ENCODE measurements around the gene KSR1. TPM values are rescaled to one million over a fixed set of nuclear protein-coding genes. Genes with fewer than 3 reads are reported as not detected.

Gene KSR1
- total and polyA plus RNA-seq, 2 experiments from 2014 or later = 0.98 to 2.5 TPM

DNA sequence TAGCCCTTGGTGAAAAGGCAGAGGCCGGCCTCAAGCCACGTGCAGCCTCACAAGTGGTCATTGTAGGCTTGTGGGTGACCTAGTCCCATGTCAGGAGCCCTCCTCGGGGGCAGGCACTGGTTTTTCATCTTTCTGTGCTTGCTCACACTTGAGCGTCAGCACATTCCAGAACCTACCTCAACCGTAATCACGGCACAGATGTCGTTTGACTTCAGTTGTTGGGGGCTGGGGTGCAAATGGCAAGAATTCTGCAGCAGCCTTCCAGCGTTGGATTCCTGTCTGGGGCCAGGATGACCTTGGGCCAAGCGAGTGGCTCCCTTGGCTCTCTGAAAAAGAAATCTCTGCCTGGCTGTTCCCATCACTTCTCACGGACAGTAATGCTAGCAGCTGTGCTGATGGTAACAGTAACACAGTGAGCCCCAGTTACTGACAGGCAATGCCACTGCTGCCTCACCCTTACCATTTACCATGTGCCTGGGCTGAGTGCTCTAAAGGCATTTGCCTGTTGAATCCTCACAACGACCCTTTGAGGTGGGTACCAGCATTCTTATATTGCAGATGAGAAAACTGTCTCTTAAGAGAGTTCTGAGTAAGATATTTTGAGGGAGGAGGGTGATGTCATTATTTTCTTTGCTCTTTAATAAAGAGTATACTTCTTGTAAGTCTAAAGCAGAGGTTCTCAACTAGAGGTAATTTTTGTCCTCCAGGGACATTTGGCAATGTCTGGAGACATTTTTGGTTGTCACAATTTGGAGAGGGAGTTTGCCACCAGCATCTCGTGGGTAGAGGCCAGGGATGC, 46.5 kb downstream of the KSR1 start:
- Histone ChIP-seq H3K79me2 (ENCODE audit: insufficient read depth) (no peaks in the 10 kb centered on the region), H3K9ac (peak overlapping the region; percentile 25; the same call in 1 of the 2 replicates), H3K27ac (peak overlapping the region; percentile 35), H3K9me2 (ENCODE audit: insufficient read depth) (no peaks in the 10 kb centered on the region), H3K27me3 (replicated peaks; ENCODE audit: insufficient read depth) (no peaks in the 10 kb centered on the region), H3K4me2 (ENCODE audit: unreplicated experiment) (peak overlapping the region; percentile 23), H3K36me3 (ENCODE audit: low read depth) (no peaks in the 10 kb centered on the region), H2AFZ (0 out of 2 replicates have a peak overlapping the region, but pooled peaks have one; percentile 3), H3F3A (ENCODE audit: insufficient read depth) (0 out of 2 replicates have a peak, but pooled peaks cover 6% of the 10 kb centered on the region), H3K9me3 (ENCODE audit: low read depth) (no peaks in the 10 kb centered on the region), H3K4me3 (no peak overlapping the region), H4K20me1 (ENCODE audit: insufficient read depth) (no peaks in the 10 kb centered on the region), H3K4me1 (ENCODE audit: insufficient read depth) (peaks cover 9% of the 10 kb centered on the region)
- 22 to 27% methylated on average over 12 of the region's 12 CpGs for WGBS, 2 experiments (ENCODE audit: low coverage in 1 of 2, low lambda C conversion rate in 2 of 2, missing lambda C conversion rate in 2 of 2)
- in situ Hi-C loops (cut with MboI) = no loop called here
- no peak for TF ChIP-seq EZH2 (IDR thresholded peaks at IDR 0.05; ENCODE audit: insufficient read depth, poor library complexity, severe bottlenecking)
- TF ChIP-seq EZH2phosphoT487 (IDR thresholded peaks at IDR 0.05; ENCODE audit: insufficient read depth, low read depth) = no peak
- peak; percentile 68 for DNase-seq

DNA sequence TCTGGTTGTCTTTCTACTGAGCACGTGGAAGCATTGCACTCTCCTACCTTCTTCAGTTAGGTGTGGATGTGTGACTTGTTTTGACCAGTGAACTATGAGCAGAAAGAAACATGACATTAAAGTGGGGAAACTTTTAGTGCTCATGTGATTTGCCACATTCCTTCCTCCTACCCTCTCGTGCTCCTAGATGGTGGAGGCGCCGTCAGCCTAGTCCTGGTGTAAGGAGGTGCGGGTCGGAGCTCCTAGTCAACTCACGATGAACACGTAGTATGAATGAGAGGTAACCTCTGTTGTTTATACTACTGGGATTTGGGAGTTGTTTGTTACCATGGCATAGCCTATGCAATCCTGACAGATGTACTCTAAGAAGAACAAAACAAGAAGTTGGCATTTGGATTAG, 47.4 kb downstream of the KSR1 start:
- Histone ChIP-seq H3K79me2 (ENCODE audit: insufficient read depth) (no peaks in the 10 kb centered on the region), H3F3A (ENCODE audit: insufficient read depth) (0 out of 2 replicates have a peak, but pooled peaks cover 6% of the 10 kb centered on the region)
- 94 to 98% methylated on average over 8 of the region's 8 CpGs for WGBS, 2 experiments (ENCODE audit: low coverage in 1 of 2, low lambda C conversion rate in 2 of 2, missing lambda C conversion rate in 2 of 2)

GRCh38 chr17:27504188-27504995, 48.1 kb downstream of the KSR1 start:
- Histone ChIP-seq H3K4me1 (ENCODE audit: insufficient read depth) (peaks cover 9% of the 10 kb centered on the region), H2AFZ (no peak overlapping the region), H3K36me3 (ENCODE audit: low read depth) (no peaks in the 10 kb centered on the region), H3K4me2 (ENCODE audit: unreplicated experiment) (no peak overlapping the region), H3K79me2 (ENCODE audit: insufficient read depth) (no peaks in the 10 kb centered on the region), H3K27me3 (replicated peaks; ENCODE audit: insufficient read depth) (no peaks in the 10 kb centered on the region), H3K9me3 (ENCODE audit: low read depth) (no peaks in the 10 kb centered on the region), H3K9me2 (ENCODE audit: insufficient read depth) (no peaks in the 10 kb centered on the region), H3K4me3 (no peak overlapping the region), H3K27ac (no peak overlapping the region), H4K20me1 (ENCODE audit: insufficient read depth) (no peaks in the 10 kb centered on the region), H3K9ac (no peak overlapping the region), H3F3A (ENCODE audit: insufficient read depth) (0 out of 2 replicates have a peak, but pooled peaks cover 6% of the 10 kb centered on the region)
- TF ChIP-seq EZH2phosphoT487 (IDR thresholded peaks at IDR 0.05; ENCODE audit: insufficient read depth, low read depth) (no peak), EZH2 (IDR thresholded peaks at IDR 0.05; ENCODE audit: insufficient read depth, poor library complexity, severe bottlenecking) (no peak)
- WGBS, 2 experiments (ENCODE audit: low coverage in 1 of 2, low lambda C conversion rate in 2 of 2, missing lambda C conversion rate in 2 of 2) = 68 to 79% methylated on average over 15 of the region's 15 CpGs
- DNase-seq = no peak
- in situ Hi-C loops (cut with MboI) = no loop called here

More for the DNA sequence above, 47.4 kb downstream of the KSR1 start:
- no peak for TF ChIP-seq EZH2phosphoT487 (IDR thresholded peaks at IDR 0.05; ENCODE audit: insufficient read depth, low read depth)
- no peak for TF ChIP-seq EZH2 (IDR thresholded peaks at IDR 0.05; ENCODE audit: insufficient read depth, poor library complexity, severe bottlenecking)
- H3K27ac ChIP-seq = no peak overlapping the region
- in situ Hi-C loops (cut with MboI) = no loop called here
- no peak for DNase-seq
- no peaks in the 10 kb centered on the region for H3K36me3 ChIP-seq (ENCODE audit: low read depth)
- H3K4me2 ChIP-seq (ENCODE audit: unreplicated experiment) = no peak overlapping the region
- no peak overlapping the region for H2AFZ ChIP-seq
- no peak overlapping the region for H3K9ac ChIP-seq
- no peaks in the 10 kb centered on the region for H3K27me3 ChIP-seq (replicated peaks; ENCODE audit: insufficient read depth)
- no peaks in the 10 kb centered on the region for H4K20me1 ChIP-seq (ENCODE audit: insufficient read depth)
- no peaks in the 10 kb centered on the region for H3K9me3 ChIP-seq (ENCODE audit: low read depth)
- no peak overlapping the region for H3K4me3 ChIP-seq
- H3K9me2 ChIP-seq (ENCODE audit: insufficient read depth) = no peaks in the 10 kb centered on the region
- H3K4me1 ChIP-seq (ENCODE audit: insufficient read depth) = peaks cover 9% of the 10 kb centered on the region

DNA sequence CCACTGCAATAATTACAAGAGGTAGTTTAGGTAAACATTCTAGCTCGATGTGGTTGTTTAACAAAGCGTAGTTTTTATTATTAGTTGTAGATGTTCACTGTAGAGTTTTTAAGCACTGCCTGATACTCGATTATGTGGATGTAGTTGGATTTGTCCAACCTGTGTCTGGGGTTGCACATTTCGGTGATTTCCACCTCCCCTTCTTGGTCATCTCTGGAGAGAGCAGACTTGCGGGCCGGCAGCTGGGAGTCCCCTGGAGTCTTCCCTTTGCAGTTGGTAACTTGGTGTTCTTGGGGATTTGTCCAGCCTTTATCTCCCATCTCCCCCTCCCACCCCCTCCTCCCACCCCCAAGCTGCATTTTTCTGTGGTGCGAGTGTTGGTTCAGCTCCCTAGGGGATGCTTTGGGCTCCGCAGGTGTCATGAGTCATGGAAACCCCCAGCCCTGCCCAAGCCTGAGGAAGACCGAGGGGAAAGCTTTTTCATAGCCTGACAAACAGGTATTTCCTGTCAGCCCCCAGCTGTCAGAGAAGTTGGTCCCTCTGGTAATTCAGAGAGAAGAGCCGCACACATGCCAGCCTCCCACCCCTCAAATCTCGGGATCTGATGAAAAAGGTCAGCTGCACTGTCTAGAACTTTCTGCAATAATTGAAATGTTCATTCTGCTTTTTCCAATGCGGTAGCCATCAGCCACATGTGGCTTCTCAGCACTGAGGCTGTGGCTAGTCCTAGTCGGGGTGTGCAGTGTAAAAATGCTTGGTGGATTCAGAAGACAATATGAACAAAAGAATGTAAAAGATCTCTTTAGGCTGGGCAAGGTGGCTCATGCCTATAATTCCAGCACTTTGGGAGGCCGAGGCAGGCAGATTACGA, 50.3 kb downstream of the KSR1 start:
- Histone ChIP-seq H3K4me3 (no peak overlapping the region), H3K79me2 (ENCODE audit: insufficient read depth) (no peaks in the 10 kb centered on the region), H3K9me2 (ENCODE audit: insufficient read depth) (no peaks in the 10 kb centered on the region), H3K9ac (no peak overlapping the region), H3F3A (ENCODE audit: insufficient read depth) (0 out of 2 replicates have a peak, but pooled peaks cover 6% of the 10 kb centered on the region), H3K27ac (no peak overlapping the region), H3K36me3 (ENCODE audit: low read depth) (no peaks in the 10 kb centered on the region), H3K4me2 (ENCODE audit: unreplicated experiment) (no peak overlapping the region), H2AFZ (no peak overlapping the region), H3K27me3 (replicated peaks; ENCODE audit: insufficient read depth) (no peaks in the 10 kb centered on the region), H3K9me3 (ENCODE audit: low read depth) (no peaks in the 10 kb centered on the region), H4K20me1 (ENCODE audit: insufficient read depth) (no peaks in the 10 kb centered on the region), H3K4me1 (ENCODE audit: insufficient read depth) (peaks cover 9% of the 10 kb centered on the region)
- WGBS, 2 experiments (ENCODE audit: low coverage in 1 of 2, low lambda C conversion rate in 2 of 2, missing lambda C conversion rate in 2 of 2) = 80 to 81% methylated on average over 14 to 15 of the region's 15 CpGs
- TF ChIP-seq EZH2phosphoT487 (IDR thresholded peaks at IDR 0.05; ENCODE audit: insufficient read depth, low read depth) (no peak), EZH2 (IDR thresholded peaks at IDR 0.05; ENCODE audit: insufficient read depth, poor library complexity, severe bottlenecking) (no peak)
- no peak for DNase-seq
- in situ Hi-C loops (cut with MboI) = no loop called here

All from GM23248 (cell line).